ENCODE results near the gene NKX2-3.

The NKX2-3 gene

GRCh38 chr10:99526861-99527504 is 5.8 kb upstream of the NKX2-3 start:
- DNase-seq, result no peak

GRCh38 chr10:99527526-99528493 is 4.9 kb upstream of the NKX2-3 start:
- peak; percentile 33 for DNase-seq

GRCh38 chr10:99528494-99529441 is 4.0 kb upstream of the NKX2-3 start:
- peak; percentile 29 for DNase-seq

- peak; percentile 54 for DNase-seq
Observed at GRCh38 chr10:99529591-99530107, 3.1 kb upstream of the NKX2-3 start.

- peak; percentile 47 for DNase-seq
Observed at GRCh38 chr10:99530108-99531025, 2.4 kb upstream of the NKX2-3 start.

GRCh38 chr10:99531026-99531695 is 1.6 kb upstream of the NKX2-3 start:
- peak; percentile 72 for DNase-seq

- DNase-seq, result peak; percentile 51
Observed at GRCh38 chr10:99531696-99532593, 797 bp upstream of the NKX2-3 start.

- DNase-seq, result peak; percentile 25
Observed at GRCh38 chr10:99533496-99534449, 1.0 kb downstream of the NKX2-3 start.

- DNase-seq, result no peak
Observed at GRCh38 chr10:99534450-99534938, 1.8 kb downstream of the NKX2-3 start.

GRCh38 chr10:99534939-99535763 is 2.4 kb downstream of the NKX2-3 start:
- DNase-seq, result peak; percentile 55

- DNase-seq, result no peak
Observed at GRCh38 chr10:99535764-99536337, 3.1 kb downstream of the NKX2-3 start.

- peak; percentile 50 for DNase-seq
Observed at GRCh38 chr10:99536338-99537085, 3.8 kb downstream of the NKX2-3 start.

GRCh38 chr10:99537086-99537988 is 4.6 kb downstream of the NKX2-3 start:
- DNase-seq, result no peak

GRCh38 chr10:99537989-99538917 is 5.5 kb downstream of the NKX2-3 start:
- no peak for DNase-seq
